ENCODE data around the gene CRABP2.

The CRABP2 gene

DNA sequence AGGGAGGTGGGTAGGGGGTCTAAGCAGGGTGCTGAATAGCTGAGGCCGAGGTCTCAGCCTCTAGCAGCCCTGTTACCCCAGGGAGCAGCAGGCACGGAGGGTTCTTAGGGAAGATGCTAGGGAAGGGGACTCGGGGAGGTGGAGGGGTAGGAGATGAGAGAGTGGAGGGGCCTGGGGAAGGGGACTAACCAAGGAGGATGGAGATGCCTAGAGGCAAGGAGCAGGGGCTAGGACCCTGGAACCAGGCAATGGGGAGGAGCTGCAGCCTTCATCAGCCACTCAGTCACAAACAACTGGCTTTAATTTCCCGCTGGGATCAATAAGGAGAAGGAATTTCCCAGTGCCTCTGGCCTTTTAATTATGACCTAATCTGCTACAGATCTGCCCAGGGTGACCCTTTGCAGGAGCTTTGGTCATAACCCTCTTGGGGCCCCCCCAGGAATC lies 2.9 kb upstream of the CRABP2 start:
- no peak for DNase-seq

DNA sequence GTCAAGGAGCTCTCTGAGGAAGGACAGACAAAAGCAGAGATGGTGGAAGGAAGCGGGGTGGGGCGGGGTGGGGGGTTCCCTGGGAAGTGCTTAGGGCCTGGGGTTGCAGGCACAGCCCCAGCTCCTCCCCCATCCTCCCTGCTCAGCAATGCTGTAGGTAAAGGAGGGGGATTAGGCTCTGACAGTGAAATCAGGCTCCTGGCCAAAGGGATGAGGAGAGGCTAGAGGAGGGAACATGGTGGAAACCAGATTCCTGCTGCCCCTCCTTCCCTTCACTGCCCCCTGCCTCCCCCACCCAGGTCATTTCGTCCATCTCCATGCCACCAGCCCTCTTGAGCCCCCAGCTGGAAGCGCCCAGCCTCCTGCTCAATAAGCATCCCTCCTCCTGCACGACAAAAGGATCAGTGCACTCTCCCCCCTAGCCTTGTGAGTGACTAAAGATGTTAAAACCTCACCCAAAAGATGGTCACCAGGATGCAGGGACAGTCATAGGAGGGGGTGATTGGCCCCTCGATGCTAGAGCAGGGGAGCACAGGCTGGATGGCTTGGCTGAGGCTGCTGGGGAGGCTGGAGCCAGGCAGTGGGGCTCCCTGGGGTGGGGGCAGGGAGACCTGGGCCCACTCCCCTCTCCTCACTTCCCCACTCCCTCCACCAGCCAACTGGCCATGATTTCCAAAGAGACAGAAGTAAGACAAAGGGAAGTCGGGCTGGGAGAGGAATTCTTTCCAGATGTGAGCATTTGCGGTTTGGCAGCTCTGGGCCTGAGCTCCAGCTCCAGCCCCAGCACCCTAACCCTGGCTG lies 2.2 kb upstream of the CRABP2 start:
- DNase-seq: no peak

DNA sequence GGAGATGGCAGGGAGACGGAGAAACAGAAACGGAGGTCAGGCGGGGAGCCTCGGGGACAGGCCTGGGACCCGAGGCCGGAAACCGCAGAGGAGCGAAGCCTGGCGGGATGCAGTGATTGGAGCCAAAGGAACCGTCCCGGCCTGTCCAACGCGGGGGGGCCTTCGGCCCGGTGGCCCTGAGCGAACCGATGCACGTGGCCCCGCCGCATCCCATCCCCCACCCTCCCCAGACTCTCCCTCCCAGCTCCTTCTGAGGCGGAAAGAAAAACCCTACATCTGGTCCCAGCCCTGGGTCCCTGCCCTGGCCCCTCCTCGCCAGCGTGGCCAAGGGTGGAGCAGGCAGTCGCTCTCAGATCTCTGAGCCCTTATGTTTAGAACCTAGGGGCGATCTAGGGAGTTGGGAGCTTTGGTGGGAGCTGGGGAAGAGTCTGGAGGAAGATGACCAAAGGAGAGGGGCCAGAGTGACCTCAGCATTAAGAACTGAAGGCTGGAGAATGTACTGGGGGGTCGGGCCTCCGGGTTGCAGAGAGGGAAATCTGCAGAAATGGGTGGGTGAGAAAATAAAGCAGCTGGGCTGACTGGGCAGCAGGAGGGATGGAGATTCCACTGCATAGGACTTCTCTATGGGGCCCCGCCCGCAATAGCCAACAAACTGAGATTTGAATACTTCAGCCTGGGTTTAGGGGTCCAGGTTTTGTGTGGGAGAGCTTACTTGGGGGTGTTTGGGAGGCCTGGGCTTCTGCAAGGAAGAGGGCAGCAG lies 1.5 kb upstream of the CRABP2 start:
- DNase-seq: no peak

DNA sequence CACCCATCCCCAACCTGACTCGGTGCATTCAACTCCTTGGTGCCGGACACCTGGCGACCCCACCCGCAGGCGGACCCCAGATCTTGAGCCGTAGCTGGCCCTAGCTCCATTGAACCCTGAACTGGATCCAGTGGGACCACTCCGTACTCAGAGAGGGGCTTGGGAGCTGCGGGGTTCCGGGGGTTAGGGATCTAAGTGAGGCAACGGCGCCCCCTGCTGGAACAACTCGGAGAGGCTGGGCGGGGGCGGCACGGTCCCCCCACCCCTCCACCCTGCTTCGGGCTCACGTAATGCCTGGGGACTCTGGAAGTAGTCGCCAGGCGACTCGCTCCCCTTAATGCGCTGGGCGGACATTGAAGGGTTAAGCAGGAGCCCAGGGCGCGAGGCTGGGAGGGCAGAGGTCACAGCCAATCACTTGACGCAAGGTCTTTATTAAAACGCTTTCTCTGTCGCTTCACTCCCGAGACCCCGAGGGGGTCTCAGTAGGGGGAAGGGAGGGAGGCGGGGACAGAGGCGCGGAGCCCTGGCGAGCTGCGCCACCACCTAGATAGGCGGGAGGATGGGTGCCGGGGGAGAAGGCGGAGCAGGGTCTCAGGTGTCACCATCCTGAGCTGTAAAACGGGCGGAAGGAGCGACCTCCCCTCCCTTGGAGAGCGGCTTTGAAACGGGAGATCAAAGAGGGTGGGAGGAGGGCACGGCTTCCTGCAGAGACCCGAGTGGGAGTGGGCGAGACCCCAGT lies 704 bp upstream of the CRABP2 start:
- peak; percentile 77 to 79 for DNase-seq

DNA sequence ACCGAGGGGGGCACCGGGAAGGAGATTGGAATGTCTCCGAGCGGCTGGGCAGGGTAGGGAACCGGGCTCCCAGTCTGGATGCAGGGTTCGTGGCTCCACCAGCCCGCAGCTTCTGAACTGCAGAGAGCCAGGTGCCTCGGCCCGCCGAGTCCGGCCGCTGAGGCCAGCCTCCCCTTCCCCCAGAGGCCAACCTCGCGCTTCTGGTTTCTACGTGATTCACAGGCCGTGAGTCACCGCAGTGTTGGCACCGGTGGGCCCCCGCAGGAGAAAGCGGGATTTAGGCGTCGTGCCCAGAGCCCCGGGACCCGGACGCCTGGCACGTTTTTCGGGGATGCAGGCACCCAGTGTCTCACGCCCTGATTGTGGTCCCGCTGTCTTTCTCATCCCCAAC lies 458 bp downstream of the CRABP2 start:
- DNase-seq: peak; percentile 30 to 43

DNA sequence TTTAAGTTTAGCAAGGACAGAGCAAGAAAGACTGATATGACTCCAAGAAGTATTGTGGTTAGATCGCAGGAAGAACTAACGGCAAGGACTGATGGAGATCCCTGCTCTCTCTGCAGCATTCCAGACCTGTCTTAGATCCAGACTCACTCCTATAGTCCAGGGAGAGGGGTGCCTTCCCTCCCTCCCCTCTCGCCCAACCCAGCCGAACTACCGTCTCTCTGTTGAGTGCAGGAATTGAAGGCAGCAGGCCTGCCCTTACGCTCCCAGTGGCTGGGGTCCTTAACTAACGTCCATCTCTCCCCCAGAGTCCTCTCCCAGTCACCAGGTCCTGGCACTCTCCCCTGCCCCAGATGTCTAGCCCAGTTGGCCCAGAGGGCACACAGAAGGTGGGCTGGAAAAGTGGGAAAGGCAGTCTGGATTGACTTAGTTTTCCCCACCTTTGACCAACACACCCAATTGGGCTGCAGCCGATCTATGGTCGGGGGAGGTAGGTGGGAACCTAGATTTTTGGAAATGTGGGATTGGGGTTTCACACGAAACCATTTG lies 1.1 kb downstream of the CRABP2 start:
- DNase-seq: no peak

DNA sequence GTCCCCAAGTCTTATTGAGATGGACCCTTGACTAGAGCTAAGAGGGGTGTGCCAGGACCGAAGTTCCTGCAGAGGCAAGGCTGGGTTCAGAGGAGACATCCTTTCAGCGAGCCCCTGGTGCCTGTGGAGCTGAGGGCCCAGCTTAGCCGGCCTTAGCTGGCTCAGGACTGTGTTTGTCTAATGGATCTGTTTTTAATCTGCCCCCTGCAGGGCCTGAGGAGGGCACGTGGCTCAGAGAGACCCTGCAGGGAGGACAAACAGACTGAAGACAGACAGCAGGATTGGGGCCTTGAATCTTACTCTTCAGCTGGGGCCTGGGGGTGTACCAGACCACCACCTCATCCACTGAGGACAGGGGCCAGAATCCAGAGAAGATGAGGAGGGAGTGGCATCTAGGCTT lies 1.6 kb downstream of the CRABP2 start:
- no peak for DNase-seq

DNA sequence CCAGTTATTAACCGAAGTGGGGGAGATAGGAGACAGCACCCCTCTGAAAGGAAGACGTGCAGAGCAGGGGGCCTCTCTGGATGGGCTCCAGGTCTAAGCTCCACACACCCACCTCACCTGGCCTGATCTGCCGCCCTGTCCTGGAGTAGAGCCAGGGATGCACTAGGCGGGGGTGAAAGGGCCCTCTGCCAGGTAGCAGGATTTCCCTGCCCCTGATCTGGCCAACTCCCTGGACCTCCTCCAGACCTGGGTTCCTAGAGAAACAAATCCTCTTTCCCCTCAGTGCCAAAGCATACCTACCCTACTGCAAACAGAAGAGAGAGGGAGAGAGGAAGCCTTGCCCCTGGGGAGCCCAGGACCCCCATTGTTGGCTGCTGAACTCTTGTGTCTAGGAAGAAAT lies 2.0 kb downstream of the CRABP2 start:
- no peak for DNase-seq

DNA sequence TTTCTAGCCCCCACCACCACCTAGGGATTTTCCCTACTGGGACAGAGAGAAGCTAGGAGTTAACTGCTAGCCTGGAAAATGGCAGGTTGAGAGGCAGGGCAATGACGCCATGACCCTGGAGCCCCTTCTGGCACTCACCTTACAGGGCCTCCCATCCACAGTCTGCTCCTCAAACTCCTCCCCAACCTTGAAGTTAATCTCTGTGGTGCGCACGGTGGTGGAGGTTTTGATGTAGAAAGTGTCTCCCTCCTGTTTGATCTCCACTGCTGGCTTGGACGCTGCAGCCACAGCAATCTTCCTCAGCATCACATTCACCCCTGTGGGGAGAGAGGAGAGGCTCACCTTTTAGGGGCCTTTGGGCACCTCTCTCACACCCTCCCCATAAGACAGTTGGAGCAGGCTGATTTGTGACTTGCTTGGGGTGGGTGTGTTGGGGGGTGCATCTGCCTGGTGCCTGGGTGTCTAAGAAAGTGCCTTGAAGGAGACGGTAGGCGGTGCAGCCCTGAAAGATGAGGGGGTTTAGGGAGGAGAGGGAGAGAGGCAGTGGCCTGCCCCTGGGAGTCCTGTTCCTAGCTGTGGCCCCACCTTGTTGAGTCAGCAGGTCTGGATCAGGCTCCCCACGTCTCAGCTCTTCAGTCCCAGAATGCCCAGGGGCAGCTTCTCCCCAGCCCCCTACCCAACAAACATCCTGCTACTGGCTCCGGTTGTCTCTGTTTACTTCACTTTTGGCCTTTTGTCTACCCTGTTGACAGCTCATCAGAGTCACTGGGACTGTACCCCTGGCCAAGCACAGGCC lies 4.4 kb downstream of the CRABP2 start:
- DNase-seq: no peak

DNA sequence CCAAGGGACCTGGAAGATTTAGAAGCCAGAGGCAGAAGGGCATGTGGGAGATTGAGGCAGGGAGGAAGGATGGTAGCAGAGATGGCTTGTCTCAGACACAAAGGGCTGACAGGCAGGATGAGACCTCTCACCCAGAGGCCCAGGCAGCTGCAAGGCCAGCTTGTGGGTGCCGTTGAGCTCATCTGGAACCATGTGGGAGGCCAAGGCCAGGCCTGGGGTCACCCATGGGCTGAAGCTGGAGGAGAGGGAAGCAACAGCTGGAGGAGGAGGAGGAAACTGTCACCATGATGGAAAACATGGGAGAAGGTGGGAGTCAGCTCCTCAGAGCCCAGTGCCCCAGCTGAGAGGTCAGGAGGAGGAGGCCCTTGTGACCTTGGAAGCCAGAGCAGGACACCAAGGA lies 6.4 kb downstream of the CRABP2 start:
- no peak for DNase-seq

DNA sequence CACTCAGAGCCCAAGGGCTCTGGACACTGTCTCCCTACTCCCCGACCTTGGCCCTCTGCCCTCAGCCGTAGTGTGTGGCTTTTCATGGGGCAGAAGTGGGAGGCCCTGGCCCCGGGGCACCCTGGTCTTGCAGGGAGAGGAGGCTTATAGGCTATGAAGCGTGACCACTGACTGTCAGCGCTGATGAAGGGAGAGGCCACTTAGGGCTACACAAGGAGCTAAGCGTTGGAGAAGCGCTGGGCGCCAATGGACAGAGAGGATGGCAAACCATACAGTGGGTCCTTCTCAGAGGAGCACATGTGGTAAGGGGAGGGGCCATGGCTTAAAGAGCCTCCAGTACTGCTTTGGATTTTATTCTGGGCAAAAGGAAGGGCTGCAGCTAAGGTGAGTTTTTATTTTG lies 7.9 kb downstream of the CRABP2 start:
- DNase-seq: no peak

DNA sequence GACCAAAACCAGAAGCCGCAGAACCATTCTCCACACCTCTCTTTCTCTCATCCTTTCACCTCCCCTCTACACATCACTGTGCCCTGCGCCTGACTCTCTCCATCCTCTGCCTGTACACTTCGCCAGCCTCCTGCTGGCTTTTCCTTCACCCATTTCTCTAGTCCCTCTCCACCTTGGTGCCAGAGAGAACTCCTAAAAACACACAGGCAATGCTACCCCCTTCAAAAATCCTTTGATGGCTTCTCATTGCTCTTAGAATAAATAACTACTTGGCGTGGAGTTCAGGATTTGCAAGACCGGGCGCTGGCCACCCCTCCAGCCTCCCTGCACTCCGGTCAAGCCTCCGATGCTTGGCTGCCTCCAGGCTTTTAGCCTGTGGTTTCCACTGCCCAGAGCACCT lies 8.6 kb downstream of the CRABP2 start:
- DNase-seq: no peak

DNA sequence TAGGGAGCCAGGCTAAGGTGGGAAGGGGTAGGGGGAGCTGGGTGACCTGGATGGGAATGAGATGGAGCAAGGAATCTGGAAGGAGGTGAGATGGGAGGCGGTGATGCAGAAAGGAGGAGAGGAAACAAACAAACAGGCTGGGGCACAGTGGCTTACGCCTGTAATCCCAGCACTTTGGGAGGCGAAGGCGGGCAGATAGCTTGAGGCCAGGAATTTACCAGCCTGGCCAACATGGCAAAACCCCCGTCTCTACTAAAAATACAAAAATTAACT lies 10.8 kb downstream of the CRABP2 start:
- DNase-seq: no peak

DNA sequence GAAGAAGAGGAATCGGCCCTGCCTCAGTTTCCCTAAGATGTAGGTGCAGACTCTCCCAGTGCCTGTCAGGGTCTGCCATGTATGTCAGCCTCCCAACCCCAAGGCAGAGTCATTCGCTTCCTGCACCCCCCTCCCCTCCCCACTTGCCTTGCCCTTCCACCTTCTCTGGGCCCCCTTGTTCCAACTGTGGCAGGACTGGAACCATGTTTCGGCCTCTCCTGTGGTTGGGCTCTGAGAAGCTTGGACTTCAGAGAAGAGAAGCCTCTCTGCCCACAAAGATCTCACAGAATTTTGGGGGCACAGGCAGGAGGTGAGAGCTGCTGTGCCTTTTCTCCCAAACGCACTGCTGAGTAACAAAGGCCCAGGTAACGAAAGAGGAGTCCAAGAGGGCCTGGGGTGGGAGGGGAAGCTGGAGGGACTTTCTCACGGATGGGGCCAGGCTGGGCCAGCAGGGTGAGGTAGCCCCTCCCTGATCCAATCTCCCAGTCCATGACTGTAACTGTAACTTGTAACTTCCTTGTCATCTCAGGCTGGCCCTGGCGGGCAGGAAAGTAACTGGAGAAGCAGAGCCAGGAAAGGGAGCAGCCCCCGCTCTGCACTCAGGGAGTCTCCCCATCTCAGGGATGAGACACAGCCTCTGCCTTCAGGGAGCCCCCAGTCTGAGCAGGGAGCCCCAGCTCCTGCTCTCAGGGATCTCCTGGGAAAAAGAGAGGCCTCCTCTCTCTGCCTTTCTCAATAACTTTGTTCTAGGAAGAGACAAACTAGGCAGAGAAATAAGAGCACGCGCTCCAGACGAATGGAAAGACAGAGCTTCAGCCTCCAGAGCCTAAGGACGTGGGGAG lies 11.3 kb downstream of the CRABP2 start:
- no peak for DNase-seq

DNA sequence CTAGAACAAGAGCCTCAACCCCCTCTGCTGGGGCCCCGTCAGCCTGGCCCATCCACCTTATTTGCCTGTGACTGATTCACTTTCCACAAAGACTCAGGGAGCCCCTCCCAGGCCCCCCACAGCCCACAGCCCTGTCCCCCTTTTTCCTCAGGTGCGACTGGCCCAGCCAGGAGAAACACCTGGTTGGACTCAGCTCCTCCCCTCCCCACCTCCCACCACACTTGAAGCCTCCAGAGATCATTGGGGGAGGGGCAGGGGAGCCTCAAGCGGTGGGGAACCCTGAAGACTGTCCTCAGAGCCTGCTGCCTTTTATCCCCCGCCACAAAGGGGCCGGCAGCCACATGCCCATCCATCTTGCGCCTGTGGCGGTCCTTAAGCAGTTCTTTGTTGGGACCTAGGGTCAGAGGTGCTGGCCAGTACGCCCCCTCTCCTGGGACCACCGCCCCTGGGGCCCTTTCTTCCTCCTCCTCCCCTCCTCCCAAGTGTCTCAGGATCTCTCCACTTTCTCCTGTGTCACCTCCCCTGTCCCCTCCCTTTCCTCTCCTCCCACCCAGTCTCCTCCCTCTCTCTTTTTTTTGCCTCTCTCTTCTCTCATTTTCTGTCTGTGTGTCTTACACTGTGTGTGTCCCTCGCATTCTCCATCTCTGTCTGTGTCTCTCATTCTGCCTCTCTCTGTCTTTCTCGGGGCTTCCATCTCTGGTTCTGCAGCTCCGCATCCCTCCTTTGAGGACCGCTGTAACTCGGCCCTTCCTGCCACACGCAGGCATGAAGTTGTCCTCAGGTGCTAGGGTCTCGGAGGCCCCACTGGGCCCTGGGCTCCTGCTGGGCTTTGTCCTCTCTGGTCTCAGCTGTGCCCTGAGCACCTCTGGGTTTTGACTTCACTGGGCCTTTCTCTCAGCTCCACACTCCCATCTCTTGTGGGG lies 12.2 kb downstream of the CRABP2 start:
- DNase-seq: no peak

DNA sequence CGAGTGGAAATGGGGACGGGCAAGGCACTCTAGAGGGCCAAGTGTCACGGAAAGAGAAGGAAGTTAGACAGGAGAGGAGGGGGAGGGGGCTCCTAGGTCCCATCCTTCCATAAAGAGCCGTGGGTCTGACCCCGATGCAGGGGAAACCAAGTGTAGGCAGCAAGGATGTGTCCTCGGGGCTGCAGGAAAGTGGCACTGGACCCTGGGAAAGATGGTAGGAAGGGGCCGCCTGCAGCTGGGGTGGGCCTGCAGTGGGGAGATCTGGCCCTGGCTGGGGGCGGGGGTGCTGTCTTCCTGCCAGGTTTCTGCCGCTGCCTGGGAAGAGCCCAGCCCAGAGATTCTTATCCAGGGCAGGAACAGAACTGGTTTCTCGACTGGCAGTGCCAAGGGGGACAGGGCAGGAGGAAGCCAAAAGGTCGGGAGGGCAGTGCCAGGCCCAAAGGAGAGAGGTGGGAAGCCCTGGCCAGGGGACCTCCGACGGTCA lies 12.9 kb downstream of the CRABP2 start:
- DNase-seq: no peak

DNA sequence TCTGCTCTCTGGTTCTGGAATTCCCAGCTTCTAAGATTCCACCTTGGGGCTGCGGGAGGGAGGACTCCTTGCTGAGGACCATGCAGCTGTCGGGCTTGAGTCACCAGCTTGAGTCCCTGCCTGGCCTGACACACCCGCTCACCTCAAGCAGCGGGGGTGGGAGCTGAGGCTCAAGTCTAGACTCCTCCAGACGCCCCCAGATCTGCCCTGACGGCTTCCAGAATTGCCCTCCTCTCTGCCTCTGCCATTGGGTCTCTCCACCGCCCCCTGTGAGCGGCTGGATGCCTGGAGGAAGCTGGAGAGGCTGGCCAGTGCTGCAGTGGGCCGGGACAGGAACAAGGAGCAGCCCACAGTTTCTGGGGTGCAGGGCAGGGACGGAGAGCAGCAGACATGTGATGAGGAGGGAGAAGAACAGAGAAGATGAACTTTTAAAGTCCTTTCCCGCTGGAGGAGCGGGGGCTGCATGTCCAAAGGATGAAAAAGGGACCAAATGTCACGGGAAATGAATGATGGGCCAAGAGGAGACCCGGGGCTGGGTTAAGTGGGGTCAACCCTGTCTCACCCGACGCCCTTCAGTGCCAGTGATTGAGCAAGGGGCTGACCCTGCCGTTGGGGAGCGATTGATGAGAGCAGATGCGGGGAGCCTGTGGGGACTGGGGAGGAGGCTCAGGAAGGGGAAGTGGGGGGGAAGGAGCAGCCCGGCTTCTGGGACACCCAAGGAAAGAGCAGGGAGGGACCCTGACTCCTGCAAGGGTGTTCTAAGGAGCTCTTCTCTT lies 13.5 kb downstream of the CRABP2 start:
- no peak for DNase-seq

DNA sequence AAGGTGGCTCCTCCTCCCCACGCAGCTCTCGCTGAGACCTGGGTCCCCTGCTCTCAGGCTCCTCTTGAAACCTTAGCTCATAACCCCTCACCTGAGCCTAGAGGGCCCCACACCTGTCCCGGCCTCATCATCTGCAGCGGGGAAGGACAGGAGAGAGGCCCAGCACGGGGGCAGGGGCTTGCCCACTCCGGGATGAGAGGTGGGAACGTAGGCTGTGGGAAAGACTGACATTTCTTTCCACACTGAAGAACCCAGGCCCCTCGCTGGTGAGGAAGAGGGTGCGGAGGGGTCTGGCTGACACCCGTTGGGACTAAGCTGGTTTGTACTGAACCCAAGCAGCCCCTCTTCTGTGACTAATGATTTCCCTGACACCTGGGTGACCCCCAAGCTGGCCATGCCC lies 14.2 kb downstream of the CRABP2 start:
- DNase-seq: no peak

DNA sequence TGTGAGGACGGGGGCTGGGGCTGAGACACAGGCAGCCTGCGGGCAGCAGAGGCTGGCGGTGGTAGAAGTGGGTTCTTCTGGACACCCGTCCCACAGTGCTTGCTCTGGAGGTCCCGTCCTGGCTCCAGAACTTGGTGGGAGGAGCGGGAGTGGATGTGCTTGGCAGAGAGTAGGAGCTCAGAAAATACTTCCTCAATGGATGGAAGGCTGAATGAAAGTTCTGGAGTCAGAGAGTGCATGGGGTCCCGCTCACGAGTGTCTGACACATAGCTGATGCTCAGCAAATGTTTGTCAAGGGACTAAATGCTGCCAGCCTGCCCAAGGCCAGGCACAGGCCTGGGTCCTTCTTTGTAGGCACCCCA lies 14.7 kb downstream of the CRABP2 start:
- no peak for DNase-seq

Data from stimulated activated CD4-positive, alpha-beta T cell treated with anti-CD3 and anti-CD28 coated beads, Interleukin-2, amount 100 ng/mL, for 48 hours (primary cell).